Measurements from ENCODE around the gene IFNK. TPM values are rescaled to one million over a fixed set of nuclear protein-coding genes. Genes with fewer than 3 reads are reported as not detected.

IFNK gene
- total RNA-seq, 2 donors from 2014 or later = not detected

DNA sequence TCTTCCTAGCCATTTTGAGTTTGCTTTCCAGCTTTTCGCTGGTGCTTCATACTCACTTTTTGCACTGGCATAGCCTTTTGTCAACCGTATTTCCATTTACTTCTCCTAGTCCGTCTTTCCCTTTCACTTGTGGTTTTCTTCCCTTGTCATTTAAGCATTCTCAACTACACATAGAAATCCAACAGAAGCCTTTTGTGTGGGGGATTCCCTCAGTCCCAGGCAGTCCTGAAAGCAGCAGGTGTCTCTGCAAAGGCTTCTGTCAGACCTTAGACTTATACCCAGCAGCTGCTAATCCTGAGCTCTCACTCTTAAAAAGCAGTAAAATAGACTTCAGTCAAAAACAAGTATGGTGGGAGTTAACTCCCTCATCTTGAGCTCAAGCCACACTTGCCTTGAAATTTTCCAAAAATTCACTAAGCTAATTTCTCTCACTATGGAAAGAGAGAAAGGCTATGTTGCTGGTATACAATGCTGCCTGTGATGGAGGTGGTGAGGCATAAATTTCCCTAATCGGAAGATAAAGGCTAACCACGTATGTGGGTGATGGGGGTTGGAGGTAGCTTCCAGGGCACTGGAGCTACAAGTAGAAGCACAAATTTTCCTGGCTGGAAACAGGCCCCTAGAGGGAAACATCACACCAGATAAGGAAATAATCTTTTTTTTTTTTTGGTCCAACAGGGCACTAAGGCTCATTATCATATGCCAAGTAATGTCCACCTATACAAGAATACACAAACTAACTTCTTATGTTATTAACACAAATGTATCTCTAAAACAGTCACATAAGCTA, 34.8 kb upstream of the IFNK start:
- H3K4me3 ChIP-seq = no peak overlapping the region
- no peaks in the 10 kb centered on the region for H3K36me3 ChIP-seq
- intact Hi-C loops (cut with DNase I) = no loop called here
- H3K27me3 ChIP-seq (replicated peaks; ENCODE audit: insufficient read depth) = no peaks in the 10 kb centered on the region
- 85% methylated on average over 5 of the region's 5 CpGs for WGBS
- no peak for DNase-seq (ENCODE audit: low spot score)
- H3K4me1 ChIP-seq (replicated peaks) = no peaks in the 10 kb centered on the region
- TF ChIP-seq POLR2A (IDR thresholded peaks at IDR 0.05) (no peak), POLR2AphosphoS5 (IDR thresholded peaks at IDR 0.05) (no peak)
- TF ChIP-seq, protein P1, sequence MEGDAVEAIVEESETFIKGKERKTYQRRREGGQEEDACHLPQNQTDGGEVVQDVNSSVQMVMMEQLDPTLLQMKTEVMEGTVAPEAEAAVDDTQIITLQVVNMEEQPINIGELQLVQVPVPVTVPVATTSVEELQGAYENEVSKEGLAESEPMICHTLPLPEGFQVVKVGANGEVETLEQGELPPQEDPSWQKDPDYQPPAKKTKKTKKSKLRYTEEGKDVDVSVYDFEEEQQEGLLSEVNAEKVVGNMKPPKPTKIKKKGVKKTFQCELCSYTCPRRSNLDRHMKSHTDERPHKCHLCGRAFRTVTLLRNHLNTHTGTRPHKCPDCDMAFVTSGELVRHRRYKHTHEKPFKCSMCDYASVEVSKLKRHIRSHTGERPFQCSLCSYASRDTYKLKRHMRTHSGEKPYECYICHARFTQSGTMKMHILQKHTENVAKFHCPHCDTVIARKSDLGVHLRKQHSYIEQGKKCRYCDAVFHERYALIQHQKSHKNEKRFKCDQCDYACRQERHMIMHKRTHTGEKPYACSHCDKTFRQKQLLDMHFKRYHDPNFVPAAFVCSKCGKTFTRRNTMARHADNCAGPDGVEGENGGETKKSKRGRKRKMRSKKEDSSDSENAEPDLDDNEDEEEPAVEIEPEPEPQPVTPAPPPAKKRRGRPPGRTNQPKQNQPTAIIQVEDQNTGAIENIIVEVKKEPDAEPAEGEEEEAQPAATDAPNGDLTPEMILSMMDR (IDR thresholded peaks at IDR 0.05) = no peak
- H3K27ac ChIP-seq = no peak overlapping the region
- no peaks in the 10 kb centered on the region for H3K9me3 ChIP-seq

DNA sequence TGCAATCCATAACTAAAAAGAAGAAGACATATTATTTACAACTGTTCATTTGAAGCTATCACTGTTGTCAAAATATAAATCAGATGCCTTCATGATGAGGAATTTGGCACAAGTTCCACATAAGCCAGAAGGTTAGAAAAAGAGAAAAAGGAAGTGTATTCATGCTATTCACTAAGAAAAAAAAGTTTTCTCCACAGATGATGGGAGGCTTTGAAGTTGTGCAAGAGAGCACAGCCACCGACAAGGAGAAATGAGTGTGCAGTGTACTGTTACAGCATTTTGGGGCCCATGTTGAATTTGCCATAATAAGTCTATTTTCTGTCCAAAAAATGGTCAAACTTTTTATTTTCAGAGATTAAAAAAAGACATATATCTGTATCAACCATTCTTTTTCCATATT, 32.9 kb upstream of the IFNK start:
- TF ChIP-seq POLR2AphosphoS5 (IDR thresholded peaks at IDR 0.05) (no peak), POLR2A (IDR thresholded peaks at IDR 0.05) (no peak)
- TF ChIP-seq, protein P1 (IDR thresholded peaks at IDR 0.05) = no peak
- Histone ChIP-seq H3K4me3 (no peak overlapping the region), H3K36me3 (no peaks in the 10 kb centered on the region), H3K27me3 (replicated peaks; ENCODE audit: insufficient read depth) (no peaks in the 10 kb centered on the region), H3K9me3 (no peaks in the 10 kb centered on the region), H3K4me1 (replicated peaks) (no peaks in the 10 kb centered on the region), H3K27ac (no peak overlapping the region)
- 71% methylated on average over 1 of the region's 1 CpG for WGBS
- intact Hi-C loops (cut with DNase I) = no loop called here
- no peak for DNase-seq (ENCODE audit: low spot score)

DNA sequence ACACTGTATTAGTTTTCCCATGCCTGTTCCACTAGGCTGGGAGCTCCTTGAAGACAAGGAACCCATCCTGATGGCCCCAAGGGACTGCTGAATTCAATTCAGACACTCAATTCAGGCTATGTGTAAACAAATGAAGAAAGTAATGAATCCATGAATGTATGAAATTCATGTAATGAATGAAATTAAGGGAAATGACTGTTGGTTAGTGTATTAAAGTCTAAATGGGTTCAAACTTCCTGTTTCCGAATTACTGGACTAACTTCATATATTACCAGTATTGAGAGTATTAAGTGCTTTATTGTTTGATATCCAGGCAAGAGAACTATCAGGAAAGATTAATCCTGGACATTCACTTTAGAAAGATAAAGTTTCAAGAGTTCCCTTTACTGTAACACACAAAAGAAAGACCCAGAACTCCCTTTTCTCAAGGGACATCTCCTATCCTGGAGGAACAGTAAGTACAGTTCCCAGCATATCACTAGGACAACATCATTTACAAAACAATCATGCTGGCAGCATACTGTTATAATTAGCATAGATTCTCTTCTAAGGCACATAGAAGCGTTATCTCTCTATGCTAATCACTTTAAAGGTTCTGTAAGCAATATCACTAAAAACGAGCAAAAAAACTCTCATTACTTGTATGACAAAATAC, 28.5 kb upstream of the IFNK start:
- intact Hi-C loops (cut with DNase I) = no loop called here
- no peak for DNase-seq (ENCODE audit: low spot score)
- no peaks in the 10 kb centered on the region for H3K4me1 ChIP-seq (replicated peaks)
- 46% methylated on average over 3 of the region's 3 CpGs for WGBS
- no peak for TF ChIP-seq POLR2A (IDR thresholded peaks at IDR 0.05)
- TF ChIP-seq POLR2AphosphoS5 (IDR thresholded peaks at IDR 0.05) = no peak
- TF ChIP-seq, protein P1 (IDR thresholded peaks at IDR 0.05) = no peak
- no peaks in the 10 kb centered on the region for H3K9me3 ChIP-seq
- H3K27me3 ChIP-seq (replicated peaks; ENCODE audit: insufficient read depth) = no peaks in the 10 kb centered on the region
- no peak overlapping the region for H3K4me3 ChIP-seq
- no peak overlapping the region for H3K27ac ChIP-seq
- no peaks in the 10 kb centered on the region for H3K36me3 ChIP-seq

DNA sequence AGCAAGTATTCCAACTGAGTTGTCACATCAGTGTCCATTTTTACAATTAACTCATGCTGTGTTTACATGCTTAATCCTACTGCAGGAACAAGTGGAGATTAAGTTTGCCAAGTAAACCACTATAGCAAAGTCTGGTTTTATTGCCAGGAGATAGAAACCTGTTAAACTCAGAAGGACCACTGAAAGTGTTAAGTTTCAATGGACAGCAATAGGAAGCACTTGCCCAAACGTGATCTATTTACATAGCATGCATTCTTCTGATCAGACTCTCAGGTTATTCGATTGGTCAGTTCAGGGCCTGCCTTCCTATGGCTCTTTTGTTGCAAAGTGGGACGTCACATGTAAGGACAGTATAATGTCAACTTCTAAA, 28.0 kb upstream of the IFNK start:
- TF ChIP-seq, protein P1 (IDR thresholded peaks at IDR 0.05) = no peak
- no peak for TF ChIP-seq POLR2AphosphoS5 (IDR thresholded peaks at IDR 0.05)
- no peak for TF ChIP-seq POLR2A (IDR thresholded peaks at IDR 0.05)
- no peaks in the 10 kb centered on the region for H3K4me1 ChIP-seq (replicated peaks)
- H3K27ac ChIP-seq = no peak overlapping the region
- 25% methylated on average over 3 of the region's 3 CpGs for WGBS
- H3K36me3 ChIP-seq = no peaks in the 10 kb centered on the region
- H3K9me3 ChIP-seq = no peaks in the 10 kb centered on the region
- DNase-seq (ENCODE audit: low spot score) = no peak
- H3K4me3 ChIP-seq = no peak overlapping the region
- no peaks in the 10 kb centered on the region for H3K27me3 ChIP-seq (replicated peaks; ENCODE audit: insufficient read depth)
- intact Hi-C loops (cut with DNase I) = no loop called here

Data from prostate gland (tissue), 2 donors.